CD4-positive, alpha-beta T cell treated with Interleukin-2 at 100 ng/mL for 4 hours (primary cell): ENCODE data around the gene IDH3B.
"Not testable (repeated sequence)": the region's sequence is repeated elsewhere in the genome, so short reads cannot be mapped to it uniquely, and the experiment has no call there.

Experiments
- DNase-seq: peaks from one replicate; pipeline ENCODE4 v3.0.0-alpha.2; 2020; ENCODE audit warnings: low spot score

The IDH3B gene

GRCh38 chr20:2694519-2694918, 30.5 kb upstream of the IDH3B start:
- no peak for DNase-seq

DNA sequence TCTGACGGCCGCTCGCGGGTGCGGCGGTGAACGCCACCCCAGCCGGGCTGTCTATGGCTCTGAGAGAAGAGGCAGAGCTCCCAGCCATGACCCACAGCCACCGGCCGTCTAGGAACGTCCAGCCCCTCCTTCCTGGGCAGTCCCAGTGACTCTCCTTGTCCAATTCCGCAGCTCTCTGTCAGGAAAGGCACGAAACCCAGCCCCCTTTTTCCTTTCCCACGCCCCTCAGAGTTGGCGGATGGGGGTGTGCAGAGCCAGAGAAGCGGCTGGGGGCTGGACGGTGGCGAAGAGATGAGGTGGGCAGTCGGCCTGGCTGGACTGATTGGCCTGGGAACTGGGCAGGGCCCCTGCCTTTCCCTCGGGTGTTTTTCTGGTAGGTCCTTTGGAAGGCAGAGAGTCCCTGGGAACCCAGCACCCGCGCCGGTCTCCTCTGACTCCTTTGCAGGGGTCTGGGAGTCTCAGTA, 30.0 kb upstream of the IDH3B start:
- no peak for DNase-seq

DNA sequence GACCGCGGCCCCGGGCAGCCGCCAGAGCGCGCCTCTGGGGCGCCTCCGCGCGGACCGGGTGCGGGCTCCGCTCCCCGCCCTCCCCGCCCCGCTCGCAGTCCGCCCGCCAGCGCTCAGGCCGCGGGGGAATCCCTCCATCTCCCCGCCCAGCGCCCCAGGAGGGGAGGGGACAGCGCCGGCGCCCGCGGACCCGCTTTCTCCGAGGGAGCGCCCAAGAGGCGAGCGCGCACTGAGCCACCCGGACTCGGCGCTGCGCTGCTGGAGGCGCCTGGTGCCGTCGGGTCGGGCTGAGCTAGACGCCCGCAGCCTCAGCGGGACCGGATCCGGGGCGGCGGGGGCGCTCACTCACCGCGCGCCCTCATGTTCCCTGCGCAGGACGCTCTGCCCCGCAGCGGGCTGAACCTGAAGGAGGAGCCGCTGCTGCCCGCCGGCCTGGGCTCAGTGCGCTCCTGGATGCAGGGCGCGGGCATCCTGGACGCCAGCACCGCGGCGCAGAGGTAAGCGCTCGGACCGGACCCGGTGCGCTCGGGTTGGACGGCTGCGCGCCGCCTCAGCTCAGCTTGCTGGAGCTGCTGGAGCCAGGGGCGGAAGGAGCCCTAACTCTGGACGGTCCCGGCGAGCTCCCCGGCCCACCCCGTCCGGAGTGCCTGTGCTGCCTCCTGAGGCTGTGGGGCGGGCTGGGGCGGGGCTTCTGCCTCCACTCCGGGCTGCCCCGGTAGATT, 29.4 kb upstream of the IDH3B start:
- DNase-seq = peak; percentile 44

DNA sequence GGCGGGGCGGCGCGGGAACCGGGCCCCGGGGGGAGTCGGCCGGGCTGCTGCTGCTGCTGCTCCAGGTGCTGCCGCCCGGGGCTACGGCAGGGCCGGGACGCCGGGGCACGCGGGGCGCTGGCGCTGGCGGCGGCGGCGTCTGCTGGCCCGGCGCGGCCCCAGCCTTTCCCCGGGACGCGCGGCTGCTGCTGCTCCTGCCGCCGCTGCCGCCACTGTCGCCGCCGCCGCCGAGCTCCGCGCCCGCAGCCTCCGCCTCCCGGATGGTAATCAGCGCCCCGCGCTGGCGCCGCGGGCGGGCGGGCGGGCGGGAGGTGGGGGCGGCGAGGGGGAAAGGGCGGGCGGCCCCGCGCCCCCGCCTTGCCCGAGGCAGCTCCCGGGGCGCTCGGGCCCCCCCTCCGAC, 28.9 kb upstream of the IDH3B start:
- DNase-seq = no peak

DNA sequence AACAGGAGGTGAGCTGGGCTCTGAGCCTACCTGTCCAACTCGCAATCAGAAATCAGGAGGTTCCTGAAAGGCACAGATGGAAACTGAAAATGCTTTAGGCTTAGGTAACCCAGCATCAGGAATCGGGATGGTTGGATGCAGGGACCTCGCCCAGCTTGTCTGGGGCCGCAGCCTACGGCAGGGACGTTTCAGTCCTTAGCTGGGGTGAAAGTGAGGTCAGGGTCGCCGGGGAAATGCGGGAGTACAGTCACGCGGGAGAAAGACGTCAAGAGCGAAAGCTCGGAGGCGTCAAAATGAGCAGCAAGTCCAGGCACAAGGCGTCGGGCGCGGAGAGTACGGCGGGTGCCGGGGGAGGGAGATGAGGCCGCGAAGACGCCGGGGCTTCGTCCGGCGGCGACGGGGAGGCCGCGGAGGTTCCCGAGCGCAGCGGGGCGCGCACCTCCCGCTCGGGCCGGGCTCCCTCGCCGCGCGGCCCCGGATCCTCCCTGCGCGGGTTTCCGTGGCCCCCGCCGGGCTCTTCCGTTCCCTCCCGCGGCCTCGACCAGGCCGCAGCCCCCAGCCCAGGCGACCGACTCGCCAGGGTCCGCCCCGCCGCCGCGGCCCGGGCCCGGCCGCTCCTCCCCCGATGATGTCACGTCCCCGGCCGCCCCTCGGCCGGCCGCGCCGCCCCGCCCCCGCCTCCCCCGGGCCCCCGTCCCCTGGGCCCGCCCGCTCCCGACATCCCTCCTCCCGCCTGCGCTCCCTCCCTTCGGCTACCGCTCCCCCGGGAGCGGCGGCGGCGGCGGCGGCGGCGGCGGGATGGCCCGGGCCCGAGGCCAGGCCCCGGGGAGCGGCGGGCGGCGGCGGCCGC, 28.2 kb upstream of the IDH3B start, which contains the start of gene EBF4:
Gene EBF4, plus strand, starts transcription at position 745 of the 850 bp plus-strand sequence. CDS start 866 bp downstream, outside the sequence.
- no peak for DNase-seq

DNA sequence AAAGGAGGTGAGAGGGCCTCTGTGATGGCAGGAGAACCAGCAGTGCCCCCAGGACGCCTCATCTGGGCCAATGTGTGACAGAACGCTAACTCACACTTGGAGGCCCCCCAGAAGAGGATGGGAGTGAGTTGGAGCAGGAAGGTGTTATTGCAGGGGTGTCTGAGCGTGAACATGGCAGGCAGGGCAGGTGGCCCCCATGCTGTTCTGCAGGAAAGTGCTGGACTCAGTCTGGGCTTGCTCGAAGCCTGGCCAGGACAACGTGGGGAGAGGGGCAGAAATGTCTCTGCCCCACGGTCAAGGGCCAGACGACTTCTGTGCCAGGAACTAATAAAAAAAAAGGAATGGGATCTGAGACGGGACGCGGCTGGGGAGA, 27.6 kb upstream of the IDH3B start:
- no peak for DNase-seq

DNA sequence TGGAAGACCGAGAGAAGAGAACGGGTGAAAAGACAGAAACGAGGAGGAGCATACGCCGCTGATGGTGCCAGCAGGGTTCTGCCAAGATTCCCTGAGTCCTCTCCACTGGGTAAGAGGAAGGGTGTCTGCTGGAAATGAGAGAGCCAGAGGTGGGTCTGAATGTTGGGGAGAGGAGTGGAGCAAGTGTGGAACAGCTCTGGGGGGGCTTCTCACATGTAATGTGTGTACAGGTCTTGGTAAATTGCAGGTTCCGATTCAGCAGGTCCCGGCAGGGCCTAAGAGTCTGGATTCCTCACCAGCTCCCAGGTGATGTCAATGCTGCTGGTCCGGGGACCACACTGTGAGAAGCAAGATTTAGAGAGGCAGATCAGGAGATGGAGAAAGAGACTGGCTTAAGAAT, 27.1 kb upstream of the IDH3B start:
- DNase-seq = no peak

- DNase-seq = no peak
Measured at GRCh38 chr20:2690718-2691117, 26.7 kb upstream of the IDH3B start.

- DNase-seq = no peak
Measured at GRCh38 chr20:2690213-2690612, 26.2 kb upstream of the IDH3B start.

- peak; percentile 77 for DNase-seq
Measured at GRCh38 chr20:2688041-2688591, 24.1 kb upstream of the IDH3B start.

- DNase-seq = no peak
Measured at GRCh38 chr20:2687514-2687913, 23.5 kb upstream of the IDH3B start.

- DNase-seq = not testable (repeated sequence)
Measured at GRCh38 chr20:2684817-2685216, 20.8 kb upstream of the IDH3B start.

GRCh38 chr20:2682040-2682439, 18.0 kb upstream of the IDH3B start:
- DNase-seq = not testable (repeated sequence)

- DNase-seq = no peak
Measured at GRCh38 chr20:2680046-2680445, 16.0 kb upstream of the IDH3B start.

DNA sequence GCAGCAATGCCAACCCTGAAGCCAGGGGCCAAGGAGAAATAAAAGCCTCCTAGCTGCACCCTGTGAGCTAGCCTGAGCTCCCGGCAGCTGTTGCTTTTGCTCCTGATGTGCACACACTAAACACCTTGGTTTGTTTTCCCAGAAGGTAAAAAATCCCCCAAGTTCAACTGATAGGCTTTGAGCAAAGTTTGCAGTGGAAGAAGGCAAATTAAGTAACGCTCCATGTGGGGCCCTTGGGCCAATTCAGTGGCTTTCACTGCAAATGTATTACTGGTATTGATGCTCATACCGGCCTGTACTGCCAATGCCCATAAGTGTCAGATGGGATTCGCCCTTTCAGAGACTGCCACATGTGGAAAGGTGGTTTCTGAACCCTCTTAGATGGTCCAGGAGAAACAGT, 9.4 kb upstream of the IDH3B start:
- DNase-seq = no peak

DNA sequence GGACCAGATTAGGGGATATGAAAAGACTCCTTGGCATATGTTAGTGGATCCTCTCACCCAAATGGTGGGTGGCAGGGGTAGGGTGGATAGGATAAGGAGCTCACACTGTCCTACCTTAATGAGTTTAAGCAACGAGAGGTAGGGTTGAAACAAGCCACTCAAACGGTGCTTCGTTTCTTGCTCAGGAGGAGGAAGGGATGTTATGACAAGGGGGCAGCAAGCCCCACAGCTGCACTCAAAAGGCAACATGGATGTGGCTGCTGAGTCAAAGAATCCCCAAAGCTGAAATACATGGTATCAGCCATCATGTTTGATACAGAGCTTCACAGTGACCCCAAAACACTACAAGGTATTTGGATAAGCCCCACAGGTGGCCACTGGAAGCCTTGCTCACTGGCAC, 8.4 kb upstream of the IDH3B start:
- DNase-seq = no peak

- DNase-seq = no peak
Measured at GRCh38 chr20:2671977-2672376, 8.0 kb upstream of the IDH3B start.

DNA sequence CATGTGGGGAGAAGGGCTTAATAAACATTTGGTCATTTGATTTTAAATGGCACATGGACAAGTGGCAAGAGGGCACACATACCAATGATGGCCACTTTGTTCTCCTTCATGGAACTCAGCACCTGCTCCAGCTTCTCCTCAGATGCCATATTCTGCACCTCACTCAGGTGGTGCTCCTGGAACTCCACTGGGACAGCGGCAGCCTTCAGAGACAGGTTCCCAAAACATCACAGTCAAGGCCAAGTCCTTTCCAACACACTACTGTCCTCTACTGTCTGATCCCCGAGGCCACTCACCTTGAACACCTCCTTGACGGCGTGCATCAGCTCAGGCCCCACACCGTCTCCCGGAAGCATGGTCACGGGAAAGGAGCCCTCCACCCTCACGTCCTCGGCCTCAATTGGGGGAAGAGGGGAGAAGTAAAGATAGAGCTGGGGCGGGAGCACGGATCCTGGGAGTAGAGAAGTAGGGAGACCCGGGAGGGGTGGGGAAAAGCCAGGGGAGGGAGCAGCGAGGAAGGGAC, 591 bp downstream of the IDH3B start:
- DNase-seq = no peak

DNA sequence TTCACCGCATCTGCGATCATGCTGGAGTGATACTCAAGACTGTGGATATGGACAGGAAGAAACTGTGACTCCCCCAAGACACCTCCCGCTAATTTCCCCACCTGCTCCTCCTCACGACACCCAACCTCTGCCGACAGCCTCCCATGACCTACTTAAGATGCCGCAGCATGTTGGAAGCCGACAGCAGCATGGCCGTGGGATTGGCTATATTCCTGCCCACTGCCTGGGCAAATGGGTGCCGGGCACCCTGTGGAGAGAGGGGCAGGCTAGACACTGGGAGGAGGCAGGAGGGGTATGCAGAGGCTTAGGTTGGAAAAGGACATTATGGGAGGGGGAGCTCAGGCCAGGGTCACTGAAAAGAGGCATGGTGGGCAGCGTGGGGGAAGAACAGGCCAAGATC, 4.5 kb downstream of the IDH3B start:
- DNase-seq = no peak

- no peak for DNase-seq
Measured at GRCh38 chr20:2658414-2659354, 5.3 kb downstream of the IDH3B start.

GRCh38 chr20:2657674-2658073, 6.3 kb downstream of the IDH3B start:
- no peak for DNase-seq

- no peak for DNase-seq
Measured at GRCh38 chr20:2657241-2657640, 6.8 kb downstream of the IDH3B start.
